GM18858 (cell line): ENCODE measurements around the gene DENND2D.
A peak's percentile ranks its signal among the peaks of the same experiment; 100 is the strongest.

Experiments
- ATAC-seq: cut with Tn5 transposase; IDR thresholded peaks from one replicate; pipeline ENCODE4 v1.9.1; 2021; ENCODE audit not compliant: unreplicated experiment

DENND2D gene

GRCh38 chr1:111141245-111142220 is 58.9 kb downstream of the DENND2D start:
- no peak for ATAC-seq

GRCh38 chr1:111140680-111140967 is 59.8 kb downstream of the DENND2D start:
- ATAC-seq: no peak

GRCh38 chr1:111139956-111140679 is 60.3 kb downstream of the DENND2D start, which contains the start of the genes CEPT1 and DRAM2:
TSS of gene CEPT1 (plus strand) at chr1:111140223. CDS start at chr1:111147715, 7,492 bp downstream.
TSS of gene DRAM2 (minus strand) at chr1:111140093. CDS start at chr1:111131554, 8,539 bp downstream.
- peak; percentile 47 for ATAC-seq

GRCh38 chr1:111139324-111139955 is 61.0 kb downstream of the DENND2D start:
- no peak for ATAC-seq
